Liver (tissue), 9 donors: Measurements from ENCODE around the gene NDUFS6. TPM values are rescaled to one million over a fixed set of nuclear protein-coding genes. Genes with fewer than 3 reads are reported as not detected.
A peak's percentile ranks its signal among the peaks of the same experiment; 100 is the strongest.

Experiments
- DNase-seq: peaks from one replicate; pipeline ENCODE4 v3.0.0-alpha.2; 2017; ENCODE audit warnings: low spot score
- H3K27ac ChIP-seq, 2 donors: one replicate each; pipeline ENCODE4 v1.7.0; 2013; ENCODE audit warnings: inconsistent platforms in 2 of 2, low read length in 2 of 2, control low read depth in 1 of 2, low read depth in 1 of 2, mild to moderate bottlenecking in 1 of 2
- H3K27me3 ChIP-seq, 4 donors: one replicate each; pipeline versions ENCODE4 v1.6.1 to v1.7.0; 2013; ENCODE audit warnings: low read length in 3 of 4, inconsistent platforms in 1 of 4, mild to moderate bottlenecking in 1 of 4, moderate library complexity in 1 of 4; ENCODE audit not compliant: control insufficient read depth in 4 of 4, insufficient read depth in 4 of 4
- H3K36me3 ChIP-seq, 4 donors: one replicate each; pipeline versions ENCODE4 v1.6.1 to v1.7.0; 2013; ENCODE audit warnings: low read length in 3 of 4, mild to moderate bottlenecking in 3 of 4, low read depth in 1 of 4, moderate library complexity in 1 of 4; ENCODE audit not compliant: control insufficient read depth in 4 of 4, insufficient read depth in 3 of 4
- H3K4me1 ChIP-seq, 4 donors: one replicate each; pipeline versions ENCODE4 v1.6.1 to v1.7.0; 2013; ENCODE audit warnings: low read length in 3 of 4, mild to moderate bottlenecking in 3 of 4, moderate library complexity in 1 of 4; ENCODE audit not compliant: control insufficient read depth in 4 of 4, insufficient read depth in 4 of 4
- H3K4me3 ChIP-seq, 3 donors: one replicate each; pipeline versions ENCODE4 v1.6.1 to v1.7.0; 2013; ENCODE audit warnings: low read length in 3 of 3, control low read depth in 1 of 3, low read depth in 1 of 3, mild to moderate bottlenecking in 1 of 3
- H3K9ac ChIP-seq, 2 donors: one replicate each; pipeline ENCODE4 v1.7.0; 2013; ENCODE audit warnings: low read length in 2 of 2, mild to moderate bottlenecking in 2 of 2, moderate library complexity in 2 of 2, control low read depth in 1 of 2, low read depth in 1 of 2
- H3K9me3 ChIP-seq, 4 donors: one replicate each; pipeline versions ENCODE4 v1.6.1 to v1.7.0; 2013; ENCODE audit warnings: low read length in 3 of 4; ENCODE audit not compliant: control insufficient read depth in 4 of 4
- EGR1 ChIP-seq, 2 donors: IDR thresholded peaks; 2 replicates each; pipeline ENCODE4 v1.6.1; 2016 to 2018; ENCODE audit warnings: antibody characterized with exemption in 2 of 2, low read depth in 2 of 2
- FOXA1 ChIP-seq: IDR thresholded peaks from 2 replicates; pipeline ENCODE4 v1.6.1; 2016; ENCODE audit warnings: antibody characterized with exemption
- GABPA ChIP-seq, 2 donors: IDR thresholded peaks in 1 of 2; conservative IDR thresholded peaks in 1 of 2; 2 replicates each; pipeline ENCODE4 v1.6.1; 2016; ENCODE audit warnings: antibody characterized with exemption in 2 of 2, mild to moderate bottlenecking in 1 of 2, moderate library complexity in 1 of 2
- HNF4A ChIP-seq, 2 donors: conservative IDR thresholded peaks; 2 replicates each; pipeline ENCODE4 v1.6.1; 2016; ENCODE audit warnings: antibody characterized with exemption in 2 of 2, mild to moderate bottlenecking in 2 of 2
- JUND ChIP-seq, 2 donors: IDR thresholded peaks; 2 replicates each; pipeline ENCODE4 v1.6.1; 2016; ENCODE audit warnings: antibody characterized with exemption in 2 of 2
- RAD21 ChIP-seq, 2 donors: IDR thresholded peaks; 2 replicates each; pipeline ENCODE4 v1.6.1; 2016; ENCODE audit warnings: antibody characterized with exemption in 2 of 2, mild to moderate bottlenecking in 2 of 2
- RXRA ChIP-seq, 2 donors: IDR thresholded peaks; 2 replicates each; pipeline ENCODE4 v1.6.1; 2017 to 2018; ENCODE audit warnings: antibody characterized with exemption in 2 of 2, mild to moderate bottlenecking in 1 of 2
- SP1 ChIP-seq: IDR thresholded peaks from 2 replicates; pipeline ENCODE4 v1.6.1; 2018; ENCODE audit warnings: antibody characterized with exemption, mild to moderate bottlenecking
- YY1 ChIP-seq: IDR thresholded peaks from 2 replicates; pipeline ENCODE4 v1.6.1; 2016; ENCODE audit warnings: antibody characterized with exemption, mild to moderate bottlenecking
- ZBTB33 ChIP-seq: IDR thresholded peaks from 2 replicates; pipeline ENCODE4 v1.6.1; 2016; ENCODE audit warnings: antibody characterized with exemption
- WGBS: extraction: QIAGEN DNeasy Blood & Tissue Kit; methylation state at CpG from one replicate; pipeline ENCODE4 v1.1.7; 2013; 5-methylcytosine and 5-hydroxymethylcytosine counted together
- polyA plus RNA-seq, 2 donors: library from polyadenylated mRNA; stranded (reverse) in 1 of 2; unstranded in 1 of 2; fragments of 200-250 nt in 1 of 2; fragments of >200 nt in 1 of 2; fragmentation: Nextera tagmentation in 1 of 2; extraction: Ambion mirVana in 1 of 2; gene quantifications; one replicate each; pipeline versions ENCODE4 v1.2.1 to v1.2.3, GENCODE V29; 2013 to 2015
- total RNA-seq, 2 donors: library from RNA; depleted of rRNA; stranded (reverse); fragments of >200 nt; gene quantifications; one replicate each; pipeline ENCODE4 v1.2.3, GENCODE V29; 2014
- donor health status: healthy.
- donor health status: healthy.
- donor health status: healthy.
- donor health status: healthy.
- donor health status: healthy.

The NDUFS6 gene
- total and polyA plus RNA-seq, 4 donors = 18.7 to 82.5 (median 47.3) TPM

DNA sequence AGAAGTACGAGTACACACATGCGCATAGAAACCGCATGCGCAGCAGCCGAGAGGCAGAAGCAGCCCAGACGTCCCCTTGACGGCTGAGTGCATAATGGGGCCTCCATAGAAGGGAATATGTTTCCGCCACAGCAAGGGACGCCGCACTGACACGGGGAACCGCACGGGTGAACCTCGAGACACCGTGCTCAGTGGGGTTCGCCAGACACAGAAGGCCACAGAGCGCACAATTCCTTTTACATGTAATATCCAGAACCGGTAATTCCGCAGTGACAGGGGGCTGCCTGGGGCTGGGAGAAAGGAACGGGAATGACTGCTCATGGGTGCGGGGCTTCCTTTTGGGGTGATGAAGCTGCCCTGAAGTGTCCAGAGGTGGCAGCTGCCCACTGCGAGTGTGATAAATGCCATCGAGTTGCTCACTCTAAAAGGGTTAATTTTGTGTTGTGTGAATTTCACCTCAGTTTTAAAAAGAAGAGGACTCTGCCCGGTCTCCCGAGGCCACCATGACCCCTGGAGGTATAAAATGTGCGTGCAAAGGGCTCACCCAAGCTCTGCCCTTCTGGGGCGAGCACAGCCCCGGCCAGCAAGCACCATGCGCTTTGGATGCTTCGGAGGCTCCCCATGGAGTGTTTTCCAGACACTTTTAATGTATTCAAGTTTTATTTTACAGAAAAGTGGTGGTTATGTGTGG, 31.3 kb upstream of the NDUFS6 start:
- H3K36me3 ChIP-seq = no peaks in the 10 kb centered on the region
- DNase-seq = no peak
- H3K4me3 ChIP-seq = no peak overlapping the region
- 84% methylated on average over 30 of the region's 30 CpGs for WGBS
- no peaks in the 10 kb centered on the region for H3K4me1 ChIP-seq
- no peak for TF ChIP-seq RXRA (IDR thresholded peaks at IDR 0.05)
- TF ChIP-seq EGR1 (IDR thresholded peaks at IDR 0.05; ENCODE audit: low read depth in 2 of 2) = no peak
- H3K27me3 ChIP-seq = peaks cover 0 to 2% (median 0%) of the 10 kb centered on the region in 4 donors
- no peak overlapping the region for H3K27ac ChIP-seq
- no peaks in the 10 kb centered on the region for H3K9me3 ChIP-seq
- no peak overlapping the region for H3K9ac ChIP-seq

- Histone ChIP-seq H3K27me3 (peaks cover 0 to 2% (median 0%) of the 10 kb centered on the region in 4 donors), H3K4me3 (no peak overlapping the region), H3K4me1 (no peaks in the 10 kb centered on the region), H3K36me3 (no peaks in the 10 kb centered on the region), H3K27ac (no peak overlapping the region), H3K9me3 (no peaks in the 10 kb centered on the region), H3K9ac (no peak overlapping the region)
- TF ChIP-seq RAD21 (IDR thresholded peaks at IDR 0.05) (no peak), FOXA1 (no peak), ZBTB33 (no peak), YY1 (no peak)
- 56% methylated on average over 6 of the region's 6 CpGs for WGBS
- DNase-seq = no peak
Observed at GRCh38 chr5:1770443-1770802, 30.8 kb upstream of the NDUFS6 start.

DNA sequence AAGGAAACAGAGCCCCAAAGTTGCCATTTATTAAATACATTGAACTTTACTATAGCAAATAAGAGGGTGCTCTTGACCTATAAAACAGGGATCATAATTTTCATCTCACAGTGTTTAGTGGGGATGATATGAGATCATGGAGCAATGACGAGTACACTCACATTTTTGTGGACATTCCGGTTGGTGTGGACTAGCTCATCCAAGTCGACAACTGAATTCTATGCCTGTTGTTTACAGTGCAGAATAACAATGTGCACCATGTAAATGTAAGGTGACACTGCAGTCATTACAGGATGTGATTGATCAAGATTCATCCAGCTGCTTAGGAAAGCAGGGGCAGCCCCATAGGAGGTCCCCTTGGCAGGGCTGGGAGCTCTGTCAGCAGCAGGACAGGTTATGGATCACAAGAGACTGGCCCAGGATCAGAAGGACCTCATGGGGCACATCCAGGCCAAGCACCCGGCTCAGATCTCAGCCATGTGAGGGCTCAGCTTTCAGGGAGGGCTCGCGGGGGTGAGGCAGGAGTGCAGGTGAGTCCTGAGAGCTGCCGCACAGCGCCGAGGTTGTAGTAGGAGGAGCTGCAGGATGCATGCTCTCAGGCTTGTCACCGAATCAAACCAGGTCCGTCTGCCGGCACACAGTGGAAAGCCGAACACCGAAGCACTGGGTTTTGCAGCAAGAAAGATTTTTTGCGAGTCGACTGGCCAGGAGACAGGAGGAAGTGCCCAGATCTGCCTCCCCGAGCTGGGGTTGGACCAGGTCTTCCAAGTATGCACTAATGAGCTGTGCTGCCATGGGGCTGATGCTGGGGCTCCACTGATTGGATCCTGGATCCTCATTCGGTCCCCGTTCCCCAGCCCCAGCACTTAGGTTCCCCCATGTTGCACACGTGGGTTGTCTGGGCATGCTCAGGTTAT, 29.8 kb upstream of the NDUFS6 start:
- no peak for DNase-seq
- no peaks in the 10 kb centered on the region for H3K36me3 ChIP-seq
- H3K4me1 ChIP-seq = no peaks in the 10 kb centered on the region
- H3K27me3 ChIP-seq = peaks cover 0 to 2% (median 0%) of the 10 kb centered on the region in 4 donors
- no peak overlapping the region for H3K27ac ChIP-seq
- no peak overlapping the region for H3K9ac ChIP-seq
- H3K9me3 ChIP-seq = no peaks in the 10 kb centered on the region
- H3K4me3 ChIP-seq = no peak overlapping the region
- WGBS = 64% methylated on average over 20 of the region's 20 CpGs
- TF ChIP-seq GABPA (IDR thresholded peaks at IDR 0.05 in 1 of 2, conservative IDR thresholded peaks at IDR 0.05 in 1 of 2) (no peak), YY1 (no peak), SP1 (no peak), JUND (IDR thresholded peaks at IDR 0.05) (no peak)

GRCh38 chr5:1772634-1773033, 28.6 kb upstream of the NDUFS6 start:
- Histone ChIP-seq H3K27me3 (peaks cover 0 to 2% (median 0%) of the 10 kb centered on the region in 4 donors), H3K4me3 (no peak overlapping the region), H3K9ac (no peak overlapping the region), H3K27ac (no peak overlapping the region), H3K4me1 (no peaks in the 10 kb centered on the region), H3K36me3 (no peaks in the 10 kb centered on the region), H3K9me3 (no peaks in the 10 kb centered on the region)
- WGBS = 18% methylated on average over 5 of the region's 5 CpGs
- no peak for DNase-seq
- TF ChIP-seq GABPA (IDR thresholded peaks at IDR 0.05 in 1 of 2, conservative IDR thresholded peaks at IDR 0.05 in 1 of 2) (no peak), HNF4A (conservative IDR thresholded peaks at IDR 0.05) (no peak), RAD21 (IDR thresholded peaks at IDR 0.05) (peak in 1 of 2 donors; percentile 12)
